GM23338 (cell line): ENCODE measurements around the gene AQP9. TPM values are rescaled to one million over a fixed set of nuclear protein-coding genes. Genes with fewer than 3 reads are reported as not detected.

ENCODE experiments used
- ATAC-seq: fragments of 200-7000 bp; cut with Tn5 transposase; 3 replicates; pipeline ENCODE4 v1.9.1; 2020
- DNase-seq: peaks from one replicate; pipeline ENCODE4 v3.0.0-alpha.2; 2015; ENCODE audit warnings: low spot score
- H2AFZ ChIP-seq: fragments of 200-600 bp; sonication (generic); 2 replicates; pipeline ENCODE4 v1.8.0; 2016; ENCODE audit warnings: antibody characterized with exemption, mild to moderate bottlenecking, moderate library complexity
- H3F3A ChIP-seq: fragments of 200-600 bp; sonication (generic); replicated peaks from 2 replicates; pipeline ENCODE4 v1.8.0; 2017; ENCODE audit warnings: antibody characterized with exemption, mixed run types, low read depth
- H3K27ac ChIP-seq: fragments of 200-600 bp; sonication (generic); 2 replicates; pipeline ENCODE4 v1.6.1; 2016; ENCODE audit warnings: low read depth
- H3K27me3 ChIP-seq: fragments of 200-600 bp; sonication (generic); 2 replicates; pipeline ENCODE4 v1.8.0; 2016; ENCODE audit warnings: mild to moderate bottlenecking, mixed run types, moderate library complexity; ENCODE audit not compliant: insufficient read depth
- H3K36me3 ChIP-seq: fragments of 200-600 bp; sonication (generic); 2 replicates; pipeline ENCODE4 v1.8.0; 2016; ENCODE audit warnings: mild to moderate bottlenecking; ENCODE audit not compliant: insufficient read depth
- H3K4me1 ChIP-seq: fragments of 200-600 bp; sonication (generic); 2 replicates; pipeline ENCODE4 v1.8.0; 2016; ENCODE audit warnings: mild to moderate bottlenecking, moderate library complexity; ENCODE audit not compliant: insufficient read depth
- H3K4me2 ChIP-seq: fragments of 200-600 bp; sonication (generic); 2 replicates; pipeline ENCODE4 v1.7.1; 2017; ENCODE audit warnings: mixed run types
- H3K4me3 ChIP-seq: fragments of 200-600 bp; sonication (generic); 2 replicates; pipeline ENCODE4 v1.6.1; 2016; ENCODE audit warnings: mixed run types
- H3K79me2 ChIP-seq: fragments of 200-600 bp; sonication (generic); replicated peaks from 2 replicates; pipeline ENCODE4 v1.8.0; 2017; ENCODE audit warnings: mild to moderate bottlenecking; ENCODE audit not compliant: insufficient read depth
- H3K9me2 ChIP-seq: fragments of 200-600 bp; sonication (generic); 2 replicates; pipeline ENCODE4 v1.8.0; 2017; ENCODE audit not compliant: insufficient read depth
- H4K20me1 ChIP-seq: fragments of 200-600 bp; sonication (generic); replicated peaks from 2 replicates; pipeline ENCODE4 v1.8.0; 2017; ENCODE audit warnings: mild to moderate bottlenecking; ENCODE audit not compliant: insufficient read depth
- H3K27ac Mint-ChIP-seq: 2 replicates; pipeline ENCODE4 v1.8.0; 2020; ENCODE audit warnings: inconsistent platforms, mild to moderate bottlenecking, moderate library complexity, mixed read lengths
- H3K27me3 Mint-ChIP-seq: 3 replicates; pipeline ENCODE4 v1.8.0; 2022; ENCODE audit warnings: low read depth, mild to moderate bottlenecking, moderate library complexity, mixed read lengths, inconsistent platforms; ENCODE audit not compliant: insufficient read depth, poor library complexity
- H3K36me3 Mint-ChIP-seq: 3 replicates; pipeline ENCODE4 v1.8.0; 2021; ENCODE audit warnings: low read depth, mild to moderate bottlenecking, inconsistent platforms, moderate library complexity, mixed read lengths
- H3K4me1 Mint-ChIP-seq: 3 replicates; pipeline ENCODE4 v1.8.0; 2020; ENCODE audit warnings: mild to moderate bottlenecking, inconsistent platforms, mixed read lengths
- H3K4me3 Mint-ChIP-seq: 3 replicates; pipeline ENCODE4 v1.8.0; 2021; ENCODE audit warnings: moderate library complexity, mild to moderate bottlenecking, inconsistent platforms, mixed read lengths
- H3K9me3 Mint-ChIP-seq: 3 replicates; pipeline ENCODE4 v1.8.0; 2020; ENCODE audit warnings: moderate library complexity, mild to moderate bottlenecking, inconsistent platforms, mixed read lengths
- CREB1 ChIP-seq: fragments of 250-450 bp; sonication (Bioruptor Pico); IDR thresholded peaks from 2 replicates; pipeline ENCODE4 v1.5.0; 2020; ENCODE audit warnings: low read depth, mild to moderate bottlenecking, moderate library complexity
- JUNB ChIP-seq: IDR thresholded peaks from one replicate; pipeline ENCODE4 v1.6.1; 2016; ENCODE audit warnings: antibody characterized with exemption; ENCODE audit not compliant: unreplicated experiment
- NANOG ChIP-seq: IDR thresholded peaks from 2 replicates; pipeline ENCODE4 v1.6.1; 2016; ENCODE audit warnings: antibody characterized with exemption, borderline replicate concordance
- POLR2AphosphoS5 ChIP-seq: IDR thresholded peaks from 2 replicates; pipeline ENCODE4 v1.6.1; 2016; ENCODE audit warnings: antibody characterized with exemption, low read depth
- STAT1 ChIP-seq: IDR thresholded peaks from one replicate; pipeline ENCODE4 v1.6.1; 2016; ENCODE audit warnings: antibody characterized with exemption; ENCODE audit not compliant: unreplicated experiment
- ZNF114 ChIP-seq: fragments of 250-450 bp; sonication (Bioruptor Pico); IDR thresholded peaks from 2 replicates; pipeline ENCODE4 v1.5.0; 2020; ENCODE audit warnings: mild to moderate bottlenecking, moderate library complexity
- ZNF331 ChIP-seq: fragments of 250-450 bp; sonication (Bioruptor Pico); IDR thresholded peaks from 2 replicates; pipeline ENCODE4 v1.5.0; 2020; ENCODE audit warnings: low read depth, mild to moderate bottlenecking, moderate library complexity
- polyA plus RNA-seq: library from polyadenylated mRNA; unstranded; fragments of >200 nt; fragmentation: Nextera tagmentation; extraction: Ambion mirVana; gene quantifications from 2 replicates; pipeline ENCODE4 v1.2.1, GENCODE V29; 2016
- total RNA-seq: library from RNA; depleted of rRNA; stranded (reverse); fragments of >200 nt; shearing (Covaris generic); gene quantifications from 2 replicates; pipeline ENCODE4 v1.2.3, GENCODE V29; 2014
- TF ChIP-seq, protein P1 (sequence below): IDR thresholded peaks from 2 replicates; pipeline ENCODE4 v1.6.1; 2016; ENCODE audit warnings: antibody characterized with exemption
- TF ChIP-seq, protein P2 (sequence below), 2 experiments: fragments of 200-600 bp in 1 of 2; sonication (generic) in 1 of 2; conservative IDR thresholded peaks; 2 replicates each; pipeline versions ENCODE4 v1.5.1 to v1.6.1; 2016 to 2017; ENCODE audit warnings: antibody characterized with exemption in 2 of 2, low read depth in 2 of 2, mild to moderate bottlenecking in 2 of 2, moderate library complexity in 1 of 2
- TF ChIP-seq, protein P3 (sequence below): IDR thresholded peaks from one replicate; pipeline ENCODE4 v1.6.1; 2018; ENCODE audit warnings: antibody characterized with exemption; ENCODE audit not compliant: unreplicated experiment

AQP9 gene
- total and polyA plus RNA-seq, 2 experiments from 2014 or later, result not detected

DNA sequence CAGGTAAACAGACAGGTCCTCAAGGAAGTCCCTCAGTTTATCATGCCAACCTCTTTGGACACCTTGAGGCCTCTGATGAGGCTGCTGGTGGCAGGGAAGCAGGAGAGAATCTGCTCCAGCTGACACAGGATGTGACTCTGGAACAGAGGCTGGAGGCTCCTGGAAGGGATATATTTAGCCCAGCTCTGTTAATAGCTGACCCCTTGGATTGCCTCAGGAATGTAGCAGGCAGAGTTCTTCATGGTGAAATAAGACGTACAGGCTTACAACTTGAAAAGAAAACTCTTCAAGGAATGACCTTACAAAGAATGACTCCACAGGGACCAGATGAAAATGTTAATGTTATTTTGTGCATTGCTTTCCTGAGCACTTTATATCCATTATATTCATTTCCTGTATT, 90.5 kb downstream of the AQP9 start:
- DNase-seq, result peak; percentile 21
- Histone ChIP-seq H4K20me1 (no peaks in the 10 kb centered on the region), H3K27ac (no peak overlapping the region), H3K36me3 (no peaks in the 10 kb centered on the region), H3K9me2 (no peaks in the 10 kb centered on the region), H2AFZ (no peak overlapping the region), H3F3A (no peaks in the 10 kb centered on the region), H3K27me3 (no peaks in the 10 kb centered on the region), H3K4me3 (no peak overlapping the region; the same call in 1 of the 2 replicates), H3K4me1 (peaks cover 26% of the 10 kb centered on the region), H3K4me2 (peak overlapping the region; percentile 30), H3K79me2 (no peaks in the 10 kb centered on the region)
- TF ChIP-seq ZNF114 (no peak), NANOG (no peak), ZNF331 (no peak), JUNB (no peak), STAT1 (no peak)
- TF ChIP-seq, protein P1, sequence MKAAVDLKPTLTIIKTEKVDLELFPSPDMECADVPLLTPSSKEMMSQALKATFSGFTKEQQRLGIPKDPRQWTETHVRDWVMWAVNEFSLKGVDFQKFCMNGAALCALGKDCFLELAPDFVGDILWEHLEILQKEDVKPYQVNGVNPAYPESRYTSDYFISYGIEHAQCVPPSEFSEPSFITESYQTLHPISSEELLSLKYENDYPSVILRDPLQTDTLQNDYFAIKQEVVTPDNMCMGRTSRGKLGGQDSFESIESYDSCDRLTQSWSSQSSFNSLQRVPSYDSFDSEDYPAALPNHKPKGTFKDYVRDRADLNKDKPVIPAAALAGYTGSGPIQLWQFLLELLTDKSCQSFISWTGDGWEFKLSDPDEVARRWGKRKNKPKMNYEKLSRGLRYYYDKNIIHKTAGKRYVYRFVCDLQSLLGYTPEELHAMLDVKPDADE, result no peak
- TF ChIP-seq, protein P2, sequence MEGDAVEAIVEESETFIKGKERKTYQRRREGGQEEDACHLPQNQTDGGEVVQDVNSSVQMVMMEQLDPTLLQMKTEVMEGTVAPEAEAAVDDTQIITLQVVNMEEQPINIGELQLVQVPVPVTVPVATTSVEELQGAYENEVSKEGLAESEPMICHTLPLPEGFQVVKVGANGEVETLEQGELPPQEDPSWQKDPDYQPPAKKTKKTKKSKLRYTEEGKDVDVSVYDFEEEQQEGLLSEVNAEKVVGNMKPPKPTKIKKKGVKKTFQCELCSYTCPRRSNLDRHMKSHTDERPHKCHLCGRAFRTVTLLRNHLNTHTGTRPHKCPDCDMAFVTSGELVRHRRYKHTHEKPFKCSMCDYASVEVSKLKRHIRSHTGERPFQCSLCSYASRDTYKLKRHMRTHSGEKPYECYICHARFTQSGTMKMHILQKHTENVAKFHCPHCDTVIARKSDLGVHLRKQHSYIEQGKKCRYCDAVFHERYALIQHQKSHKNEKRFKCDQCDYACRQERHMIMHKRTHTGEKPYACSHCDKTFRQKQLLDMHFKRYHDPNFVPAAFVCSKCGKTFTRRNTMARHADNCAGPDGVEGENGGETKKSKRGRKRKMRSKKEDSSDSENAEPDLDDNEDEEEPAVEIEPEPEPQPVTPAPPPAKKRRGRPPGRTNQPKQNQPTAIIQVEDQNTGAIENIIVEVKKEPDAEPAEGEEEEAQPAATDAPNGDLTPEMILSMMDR (conservative IDR thresholded peaks at IDR 0.05; ENCODE audit: low read depth in 2 of 2), result no peak
- Mint-ChIP-seq H3K27ac (peak overlapping the region; percentile 54; the same call in 1 of the 2 replicates), H3K27me3 (peaks cover 7% of the 10 kb centered on the region), H3K4me3 (peak overlapping the region; percentile 58), H3K36me3 (no peaks in the 10 kb centered on the region), H3K4me1 (peaks cover 44% of the 10 kb centered on the region), H3K9me3 (no peaks in the 10 kb centered on the region)
- peak; percentile 22 for ATAC-seq

DNA sequence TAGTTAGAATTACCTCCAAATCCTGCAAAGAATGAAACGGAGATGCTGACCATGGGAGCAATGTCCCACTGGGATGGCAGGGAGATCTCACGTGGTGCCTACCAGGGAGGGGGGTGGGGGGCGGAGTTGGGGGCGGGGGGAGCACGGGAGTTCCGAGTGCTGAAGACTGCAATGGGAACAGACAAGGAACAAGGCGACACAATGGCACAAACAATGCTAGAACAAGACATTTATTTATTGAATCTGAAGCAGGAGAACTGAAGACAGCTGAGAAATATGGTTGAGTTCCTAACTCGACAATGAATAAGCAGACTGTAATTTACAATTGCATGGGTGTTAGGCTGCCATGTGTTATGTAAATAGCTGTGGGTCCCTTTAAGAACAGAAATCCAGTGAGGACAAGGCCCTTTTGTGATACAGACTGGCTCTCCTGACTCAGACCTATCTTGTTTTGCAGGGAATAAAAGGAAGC, 91.2 kb downstream of the AQP9 start:
- DNase-seq, result peak; percentile 73
- H3K4me1 ChIP-seq, result peaks cover 26% of the 10 kb centered on the region
- H3K9me2 ChIP-seq, result no peaks in the 10 kb centered on the region
- no peak overlapping the region; the same call in 1 of the 2 replicates for H3K4me3 ChIP-seq
- H3K27me3 ChIP-seq, result no peaks in the 10 kb centered on the region
- no peaks in the 10 kb centered on the region for H3K36me3 ChIP-seq
- peaks cover 7% of the 10 kb centered on the region for H3K27me3 Mint-ChIP-seq
- H3K4me3 Mint-ChIP-seq, result peak overlapping the region; percentile 58
- H3K4me2 ChIP-seq, result peak overlapping the region; percentile 48
- H3K27ac Mint-ChIP-seq, result peak overlapping the region; percentile 54; the same call in 1 of the 2 replicates
- H2AFZ ChIP-seq, result no peak overlapping the region
- no peak overlapping the region for H3K27ac ChIP-seq
- H3K36me3 Mint-ChIP-seq, result no peaks in the 10 kb centered on the region
- no peaks in the 10 kb centered on the region for H3F3A ChIP-seq
- H4K20me1 ChIP-seq, result no peaks in the 10 kb centered on the region
- peak; percentile 92 for ATAC-seq
- no peaks in the 10 kb centered on the region for H3K79me2 ChIP-seq
- no peaks in the 10 kb centered on the region for H3K9me3 Mint-ChIP-seq
- H3K4me1 Mint-ChIP-seq, result peaks cover 42% of the 10 kb centered on the region
- no peak for TF ChIP-seq POLR2AphosphoS5
- TF ChIP-seq CREB1 (CRISPR knock-in tag), result no peak
- TF ChIP-seq, protein P3, sequence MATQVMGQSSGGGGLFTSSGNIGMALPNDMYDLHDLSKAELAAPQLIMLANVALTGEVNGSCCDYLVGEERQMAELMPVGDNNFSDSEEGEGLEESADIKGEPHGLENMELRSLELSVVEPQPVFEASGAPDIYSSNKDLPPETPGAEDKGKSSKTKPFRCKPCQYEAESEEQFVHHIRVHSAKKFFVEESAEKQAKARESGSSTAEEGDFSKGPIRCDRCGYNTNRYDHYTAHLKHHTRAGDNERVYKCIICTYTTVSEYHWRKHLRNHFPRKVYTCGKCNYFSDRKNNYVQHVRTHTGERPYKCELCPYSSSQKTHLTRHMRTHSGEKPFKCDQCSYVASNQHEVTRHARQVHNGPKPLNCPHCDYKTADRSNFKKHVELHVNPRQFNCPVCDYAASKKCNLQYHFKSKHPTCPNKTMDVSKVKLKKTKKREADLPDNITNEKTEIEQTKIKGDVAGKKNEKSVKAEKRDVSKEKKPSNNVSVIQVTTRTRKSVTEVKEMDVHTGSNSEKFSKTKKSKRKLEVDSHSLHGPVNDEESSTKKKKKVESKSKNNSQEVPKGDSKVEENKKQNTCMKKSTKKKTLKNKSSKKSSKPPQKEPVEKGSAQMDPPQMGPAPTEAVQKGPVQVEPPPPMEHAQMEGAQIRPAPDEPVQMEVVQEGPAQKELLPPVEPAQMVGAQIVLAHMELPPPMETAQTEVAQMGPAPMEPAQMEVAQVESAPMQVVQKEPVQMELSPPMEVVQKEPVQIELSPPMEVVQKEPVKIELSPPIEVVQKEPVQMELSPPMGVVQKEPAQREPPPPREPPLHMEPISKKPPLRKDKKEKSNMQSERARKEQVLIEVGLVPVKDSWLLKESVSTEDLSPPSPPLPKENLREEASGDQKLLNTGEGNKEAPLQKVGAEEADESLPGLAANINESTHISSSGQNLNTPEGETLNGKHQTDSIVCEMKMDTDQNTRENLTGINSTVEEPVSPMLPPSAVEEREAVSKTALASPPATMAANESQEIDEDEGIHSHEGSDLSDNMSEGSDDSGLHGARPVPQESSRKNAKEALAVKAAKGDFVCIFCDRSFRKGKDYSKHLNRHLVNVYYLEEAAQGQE, result no peak
